Vagina (tissue), 2 donors: ENCODE results near the gene BCO1. TPM values are rescaled to one million over a fixed set of nuclear protein-coding genes. Genes with fewer than 3 reads are reported as not detected.

Experiments
- DNase-seq, 2 donors: peaks; one replicate each; pipeline ENCODE4 v3.0.0-alpha.2; 2017; ENCODE audit errors: extremely low spot score in 2 of 2
- H3K27ac ChIP-seq: fragments of 200-600 bp; sonication (generic); one replicate; pipeline ENCODE4 v1.5.1; 2019
- H3K27me3 ChIP-seq: fragments of 200-600 bp; sonication (generic); one replicate; pipeline ENCODE4 v1.5.1; 2019
- H3K36me3 ChIP-seq, 2 donors: fragments of 200-600 bp; sonication (generic); one replicate each; pipeline ENCODE4 v1.5.1; 2017 to 2019
- H3K4me1 ChIP-seq: fragments of 200-600 bp; sonication (generic); one replicate; pipeline ENCODE4 v1.5.1; 2019
- H3K4me3 ChIP-seq, 2 donors: fragments of 200-600 bp; sonication (generic); 1 replicate in 1 of 2; 2 replicates in 1 of 2; pipeline ENCODE4 v1.5.1; 2016 to 2019
- H3K9me3 ChIP-seq: fragments of 200-600 bp; sonication (generic); one replicate; pipeline ENCODE4 v1.5.1; 2019
- CTCF ChIP-seq, 3 experiments: fragments of 450-650 bp in 2 of 3; fragments of 200-600 bp in 1 of 3; sonication (generic) in 1 of 3; IDR thresholded peaks; one replicate each; pipeline ENCODE4 v1.5.1; 2017 to 2019; ENCODE audit warnings: antibody characterized with exemption in 3 of 3, mild to moderate bottlenecking in 2 of 3, moderate library complexity in 2 of 3
- POLR2A ChIP-seq, 2 donors: fragments of 450-650 bp; IDR thresholded peaks; one replicate each; pipeline ENCODE4 v1.6.1; 2017; ENCODE audit warnings: antibody characterized with exemption in 2 of 2, mild to moderate bottlenecking in 2 of 2, moderate library complexity in 2 of 2
- POLR2AphosphoS5 ChIP-seq, 2 donors: sonication (generic); formaldehyde crosslinking; IDR thresholded peaks; one replicate each; pipeline ENCODE4 v1.9.0; 2017; ENCODE audit warnings: antibody characterized with exemption in 2 of 2, mild to moderate bottlenecking in 2 of 2, low read depth in 1 of 2; ENCODE audit not compliant: insufficient read depth in 1 of 2
- intact Hi-C: fragments of 100-400 bp; cut with DNase I; formaldehyde crosslinking; loops from one replicate; pipeline ENCODE4 v1.15.1; 2023
- total RNA-seq: library from RNA; depleted of rRNA; stranded (reverse); fragments of >200 nt; gene quantifications from one replicate; pipeline ENCODE4 v1.2.3, GENCODE V29; 2016

Gene BCO1
- total RNA-seq, 1 donor from 2014 or later, result not detected

DNA sequence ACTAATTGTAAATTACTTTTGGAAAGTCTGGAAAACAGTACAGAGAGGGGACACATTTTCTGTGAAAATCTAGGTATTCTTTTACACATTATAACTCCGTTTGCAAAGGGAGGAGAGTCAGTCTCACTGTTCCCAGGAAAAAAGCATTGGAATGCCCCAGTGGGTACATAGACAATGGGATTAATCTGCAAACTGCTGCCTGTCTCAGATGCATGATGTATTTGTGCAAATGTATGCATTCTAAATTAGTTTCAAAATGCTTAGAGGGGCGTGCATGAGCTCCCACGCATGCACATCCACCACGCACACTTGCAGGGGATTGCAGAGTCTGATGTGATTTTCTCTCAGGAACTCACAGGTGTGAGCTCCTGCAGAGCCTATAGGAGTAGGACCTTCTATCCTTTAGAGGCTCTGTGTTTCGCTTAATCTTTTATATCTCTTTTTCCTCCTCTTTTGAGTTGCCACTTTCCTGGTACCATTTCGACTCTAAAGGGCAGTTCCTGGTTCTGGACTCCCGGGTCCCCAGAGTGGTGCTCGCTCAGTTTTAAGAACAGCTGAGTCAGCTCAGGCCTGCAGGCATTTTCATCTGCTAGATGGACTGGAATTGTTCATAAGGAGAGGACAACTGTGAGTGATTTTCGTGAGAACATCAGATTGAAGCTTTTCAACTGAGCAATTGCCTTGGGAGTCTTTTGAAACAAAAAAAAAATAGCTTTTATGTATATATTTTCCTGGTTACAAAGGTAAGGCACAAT is 1.1 kb downstream of the BCO1 start:
- Histone ChIP-seq H3K9me3 (no peaks in the 10 kb centered on the region), H3K27ac (no peak overlapping the region), H3K27me3 (no peaks in the 10 kb centered on the region), H3K4me1 (peaks cover 21% of the 10 kb centered on the region), H3K36me3 (no peaks in the 10 kb centered on the region), H3K4me3 (no peak overlapping the region)
- intact Hi-C loops, result no loop called here
- TF ChIP-seq CTCF (IDR thresholded peaks at IDR 0.05) (no peak), POLR2AphosphoS5 (IDR thresholded peaks at IDR 0.05; ENCODE audit: insufficient read depth in 1 of 2, low read depth in 1 of 2) (no peak), POLR2A (IDR thresholded peaks at IDR 0.05) (no peak)
- DNase-seq, result no peak

GRCh38 chr16:81241706-81242105 is 3.2 kb downstream of the BCO1 start:
- peaks cover 21% of the 10 kb centered on the region for H3K4me1 ChIP-seq
- DNase-seq, result no peak
- H3K27ac ChIP-seq, result no peak overlapping the region
- H3K9me3 ChIP-seq, result no peaks in the 10 kb centered on the region
- TF ChIP-seq CTCF (IDR thresholded peaks at IDR 0.05), result no peak
- no peak for TF ChIP-seq POLR2AphosphoS5 (IDR thresholded peaks at IDR 0.05; ENCODE audit: insufficient read depth in 1 of 2, low read depth in 1 of 2)
- no peak for TF ChIP-seq POLR2A (IDR thresholded peaks at IDR 0.05)
- no peak overlapping the region for H3K4me3 ChIP-seq
- H3K36me3 ChIP-seq, result no peaks in the 10 kb centered on the region
- no peaks in the 10 kb centered on the region for H3K27me3 ChIP-seq
- intact Hi-C loops, result no loop called here

GRCh38 chr16:81242977-81243618 is 4.6 kb downstream of the BCO1 start:
- Histone ChIP-seq H3K36me3 (no peaks in the 10 kb centered on the region), H3K9me3 (no peaks in the 10 kb centered on the region), H3K4me3 (no peak overlapping the region), H3K27me3 (no peaks in the 10 kb centered on the region), H3K4me1 (peaks cover 13% of the 10 kb centered on the region), H3K27ac (no peak overlapping the region)
- intact Hi-C loops, result no loop called here
- DNase-seq, result no peak
- TF ChIP-seq POLR2AphosphoS5 (IDR thresholded peaks at IDR 0.05; ENCODE audit: insufficient read depth in 1 of 2, low read depth in 1 of 2) (no peak), POLR2A (IDR thresholded peaks at IDR 0.05) (no peak), CTCF (IDR thresholded peaks at IDR 0.05) (no peak)

GRCh38 chr16:81243942-81244341 is 5.5 kb downstream of the BCO1 start:
- H3K27ac ChIP-seq, result no peak overlapping the region
- intact Hi-C loops, result no loop called here

More at GRCh38 chr16:81243942-81244341, 5.5 kb downstream of the BCO1 start:
- H3K4me1 ChIP-seq, result peaks cover 6% of the 10 kb centered on the region
- no peaks in the 10 kb centered on the region for H3K9me3 ChIP-seq
- TF ChIP-seq POLR2A (IDR thresholded peaks at IDR 0.05) (no peak), POLR2AphosphoS5 (IDR thresholded peaks at IDR 0.05; ENCODE audit: insufficient read depth in 1 of 2, low read depth in 1 of 2) (no peak), CTCF (IDR thresholded peaks at IDR 0.05) (no peak)
- no peak overlapping the region for H3K4me3 ChIP-seq
- no peaks in the 10 kb centered on the region for H3K36me3 ChIP-seq
- DNase-seq, result no peak
- no peaks in the 10 kb centered on the region for H3K27me3 ChIP-seq
